GM18858 (cell line): ENCODE results near the gene ACTN3.
"Not testable (repeated sequence)": the region's sequence is repeated elsewhere in the genome, so short reads cannot be mapped to it uniquely, and the experiment has no call there.

Experiments
- ATAC-seq: cut with Tn5 transposase; IDR thresholded peaks from one replicate; pipeline ENCODE4 v1.9.1; 2021; ENCODE audit not compliant: unreplicated experiment

The ACTN3 gene

DNA sequence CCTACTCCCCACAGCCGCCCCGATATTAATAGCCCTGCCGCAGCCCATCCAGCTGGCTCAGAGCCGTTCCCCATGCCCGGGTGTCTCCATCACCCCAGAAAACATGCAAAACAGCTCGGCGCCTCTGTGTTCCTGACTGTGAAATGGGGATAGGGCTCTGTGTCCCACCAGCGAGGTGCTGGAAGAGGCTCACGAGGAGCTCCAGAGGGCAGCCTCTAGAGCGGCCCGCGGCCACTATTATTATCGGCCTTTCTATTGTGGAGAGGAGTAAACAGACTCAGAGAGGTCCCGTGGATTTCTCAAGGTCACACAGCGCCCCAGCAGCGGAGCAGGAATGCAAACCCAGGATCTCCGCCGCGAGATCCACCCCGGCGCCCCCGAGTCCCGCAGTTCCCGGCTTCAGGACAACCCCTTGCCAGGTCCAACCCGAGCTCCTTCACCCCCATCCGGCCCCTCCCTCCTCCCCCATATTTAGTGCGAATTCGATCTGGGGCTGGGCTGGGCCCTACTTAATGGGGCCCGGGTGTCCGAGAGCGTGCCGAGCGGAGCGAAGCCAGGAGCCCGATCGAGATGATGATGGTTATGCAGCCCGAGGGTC, at the start of gene ACTN3:
ACTN3 (plus strand) TSS at position 536 of the 598 bp plus-strand sequence; CDS start at position 571, 35 bp downstream.
- ATAC-seq, result no peak

DNA sequence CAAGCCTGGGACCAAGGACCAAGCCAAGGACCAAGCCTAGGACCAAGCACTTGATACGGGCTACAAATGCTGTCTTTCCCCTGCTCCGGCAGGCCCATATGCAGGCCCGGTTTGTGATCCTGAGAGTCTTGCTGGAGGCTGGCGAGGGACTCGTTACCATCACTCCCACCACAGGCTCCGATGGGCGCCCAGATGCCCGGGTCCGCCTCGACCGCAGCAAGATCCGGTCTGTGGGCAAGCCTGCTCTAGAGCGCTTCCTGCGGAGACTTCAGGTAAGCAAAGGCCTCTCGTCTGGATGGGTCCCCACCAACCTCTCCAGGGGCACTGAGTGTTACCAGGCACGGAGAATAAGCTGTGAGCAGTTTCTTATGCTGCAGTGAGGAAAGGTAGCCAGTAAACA, 49.5 kb upstream of the ACTN3 start:
- no peak for ATAC-seq

DNA sequence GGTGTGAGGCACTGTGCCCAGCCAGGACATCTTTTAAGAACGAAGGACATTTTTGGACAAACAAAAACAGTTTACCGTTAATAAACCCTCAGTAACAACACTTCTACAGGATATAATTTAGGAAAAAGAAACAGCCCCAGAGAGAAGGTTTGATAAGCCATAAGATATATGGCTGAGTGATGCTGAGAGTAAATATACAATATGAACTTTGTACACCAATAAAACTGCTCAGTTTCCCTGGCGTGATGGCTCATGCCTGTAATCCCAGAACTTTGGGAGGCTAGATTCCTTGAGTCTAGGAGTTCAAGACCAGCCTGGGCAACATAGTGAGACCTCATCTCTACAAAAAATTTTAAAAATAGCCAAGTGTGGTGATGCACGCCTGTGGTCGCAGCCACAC, 48.2 kb upstream of the ACTN3 start:
- ATAC-seq, result no peak

DNA sequence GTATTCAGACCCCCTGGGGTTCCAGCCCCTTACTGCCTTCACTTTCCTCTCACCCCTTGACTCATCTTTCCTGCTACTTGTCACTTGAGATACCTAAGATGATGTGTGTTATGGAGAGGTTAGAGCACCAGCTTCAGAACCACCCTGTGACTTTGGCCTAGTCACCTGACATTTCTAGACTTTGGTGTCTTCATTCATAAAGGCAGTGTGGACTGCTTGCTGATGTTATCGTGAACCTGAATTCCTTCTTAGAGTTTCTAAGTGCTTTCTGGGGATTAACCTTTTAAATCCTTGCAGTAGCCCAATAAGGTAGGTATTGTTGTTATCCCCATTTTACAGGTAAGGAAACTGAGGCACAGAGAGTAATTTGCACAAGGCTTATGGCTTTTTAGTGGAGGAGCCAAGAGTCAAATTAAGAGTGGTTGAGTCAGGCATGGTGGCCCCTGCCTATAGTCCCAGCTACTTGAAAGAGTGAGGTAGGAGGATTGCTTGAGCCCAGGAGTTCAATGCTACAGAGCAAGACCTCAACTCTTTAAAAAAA, 41.4 kb upstream of the ACTN3 start:
- no peak for ATAC-seq

DNA sequence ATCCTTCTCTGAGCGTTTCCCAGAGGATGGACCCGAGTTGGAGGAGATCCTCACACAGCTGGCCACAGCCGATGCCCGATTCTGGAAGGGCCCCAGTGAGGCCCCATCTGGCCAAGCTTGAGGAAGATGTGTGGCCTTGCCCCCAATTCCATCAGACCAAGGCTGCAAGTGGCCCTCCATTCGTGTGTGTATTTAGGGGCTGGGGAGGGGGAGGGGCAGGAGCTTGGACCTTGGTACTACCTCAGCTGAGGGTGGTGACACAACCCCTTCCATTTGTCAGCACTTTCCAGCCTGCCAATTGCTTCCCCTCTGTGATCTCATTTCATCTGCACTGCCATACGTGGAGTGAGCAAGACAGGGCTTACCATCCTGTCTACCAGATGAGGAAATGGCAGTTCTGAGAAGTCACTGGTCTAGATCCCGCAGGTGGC, 37.6 kb upstream of the ACTN3 start:
- ATAC-seq, result no peak

DNA sequence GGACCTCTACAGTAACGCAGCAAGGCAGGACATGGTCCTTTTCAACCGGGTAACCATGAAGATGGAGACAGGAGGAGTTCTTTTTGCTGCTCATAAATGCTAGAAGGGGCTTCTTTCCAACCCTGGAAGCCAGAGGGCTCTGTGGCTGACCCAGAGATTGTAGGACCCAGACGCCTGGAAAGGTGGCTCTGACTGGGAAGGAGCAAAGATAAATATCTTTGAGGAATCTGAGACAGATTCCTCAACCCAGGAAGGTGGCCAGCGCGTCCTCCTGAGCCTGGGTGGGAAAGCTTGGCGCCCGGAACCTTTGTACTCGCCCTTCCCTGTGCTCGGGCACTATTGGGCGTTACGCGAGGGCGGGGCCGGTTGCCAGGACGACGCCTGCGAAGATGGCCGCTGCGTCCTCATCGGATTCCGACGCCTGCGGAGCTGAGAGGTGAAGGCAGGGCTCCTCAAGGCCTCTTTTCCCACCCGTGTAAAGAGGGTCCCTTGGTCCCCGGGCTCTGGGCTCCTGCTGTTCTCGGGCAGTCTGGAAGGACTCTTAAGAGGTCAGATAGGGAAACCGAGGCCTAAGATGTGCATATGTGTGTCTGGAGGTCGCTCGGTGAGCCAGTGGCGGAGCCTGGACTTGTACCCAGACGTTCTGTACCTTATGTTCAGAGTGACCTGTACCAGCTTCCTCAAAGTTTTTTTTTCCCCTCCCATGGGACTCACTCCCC, 36.3 kb upstream of the ACTN3 start, which contains the start of gene BBS1:
BBS1 (plus strand) TSS at position 365 of the 719 bp plus-strand sequence; CDS start at position 390, 25 bp downstream.
- no peak for ATAC-seq

DNA sequence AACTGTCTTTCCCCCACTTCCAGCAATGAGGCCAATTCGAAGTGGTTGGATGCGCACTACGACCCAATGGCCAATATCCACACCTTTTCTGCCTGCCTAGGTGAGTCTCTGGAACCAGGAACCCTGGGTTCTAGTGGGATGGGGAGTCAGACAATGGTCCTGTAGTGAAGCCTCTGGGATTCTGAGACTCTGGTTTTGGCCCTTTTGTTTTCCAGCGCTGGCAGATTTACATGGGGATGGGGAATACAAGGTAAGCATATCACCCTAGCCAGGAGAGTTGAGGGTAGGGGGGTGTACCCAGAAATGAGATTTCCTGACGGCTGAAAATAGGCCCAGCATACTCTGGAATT, 35.7 kb upstream of the ACTN3 start:
- no peak for ATAC-seq

DNA sequence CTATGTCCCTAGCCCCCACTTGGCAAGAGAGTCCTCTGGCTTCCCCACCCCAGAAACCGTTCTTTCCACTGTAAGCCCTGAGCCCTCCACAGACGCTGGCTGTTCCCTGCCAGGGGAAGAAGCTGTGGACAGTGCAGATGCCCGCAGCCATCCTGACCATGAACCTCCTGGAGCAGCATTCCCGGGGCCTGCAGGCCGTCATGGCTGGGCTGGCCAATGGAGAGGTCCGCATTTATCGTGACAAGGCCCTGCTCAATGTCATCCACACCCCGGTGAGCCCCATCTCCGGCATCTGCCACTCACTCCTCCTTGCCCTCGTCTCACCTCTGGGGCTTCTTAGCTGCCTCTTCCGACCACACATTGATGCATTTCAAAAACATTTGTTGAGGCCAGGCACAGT, 23.1 kb upstream of the ACTN3 start:
- no peak for ATAC-seq

DNA sequence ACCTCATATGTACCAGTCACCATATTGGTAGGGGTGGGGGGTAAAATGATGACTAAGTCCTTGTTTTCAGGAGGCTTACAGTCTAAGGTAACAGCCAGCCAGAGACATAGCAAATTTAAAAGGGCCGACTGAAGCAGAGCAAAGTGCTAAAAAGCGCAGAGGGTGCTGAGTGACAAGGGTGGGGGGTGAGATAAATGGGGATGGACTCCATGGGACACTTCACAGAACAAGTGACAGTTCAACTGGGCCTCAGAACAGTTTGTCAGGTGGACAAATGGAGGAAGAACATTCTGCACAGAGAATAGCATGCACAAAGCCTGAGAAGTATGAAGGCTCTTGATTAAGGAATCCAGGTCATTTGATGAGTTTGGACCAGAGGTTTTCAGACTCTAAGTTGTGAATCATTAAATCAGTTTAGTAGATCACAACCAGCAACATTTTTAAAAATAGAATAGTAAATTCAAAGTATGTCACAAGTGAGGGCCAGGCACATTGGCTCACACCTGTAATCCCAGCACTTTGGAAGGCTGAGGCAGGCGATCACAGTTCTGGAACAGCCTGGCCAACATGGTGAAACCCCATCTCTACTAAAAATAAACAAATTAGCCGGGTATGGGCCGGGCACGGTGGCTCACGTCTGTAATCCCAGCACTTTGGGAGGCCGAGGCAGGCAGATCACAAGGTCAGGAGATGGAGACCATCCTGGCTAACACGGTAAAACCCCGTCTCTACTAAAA, 22.2 kb upstream of the ACTN3 start:
- ATAC-seq, result no peak

DNA sequence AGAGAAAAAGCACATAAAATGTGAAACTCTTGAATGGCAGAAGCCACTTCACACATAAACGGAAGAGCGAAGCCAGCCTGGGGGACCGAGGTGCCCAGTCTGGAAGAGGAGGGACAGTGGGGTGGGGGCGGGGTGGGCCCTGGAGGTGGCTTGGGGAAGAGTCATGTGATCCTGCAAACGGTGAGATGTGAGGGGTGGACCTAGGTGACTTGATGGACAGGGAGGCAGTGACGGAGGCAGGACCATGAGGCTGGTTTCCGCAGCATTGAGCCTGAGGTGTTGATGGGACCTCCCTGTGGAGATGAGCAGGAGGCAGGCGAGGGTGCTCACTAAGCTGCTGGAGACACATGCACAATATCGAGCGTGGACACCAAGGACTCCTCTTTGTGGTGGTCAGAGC, 17.6 kb upstream of the ACTN3 start:
- ATAC-seq, result no peak

DNA sequence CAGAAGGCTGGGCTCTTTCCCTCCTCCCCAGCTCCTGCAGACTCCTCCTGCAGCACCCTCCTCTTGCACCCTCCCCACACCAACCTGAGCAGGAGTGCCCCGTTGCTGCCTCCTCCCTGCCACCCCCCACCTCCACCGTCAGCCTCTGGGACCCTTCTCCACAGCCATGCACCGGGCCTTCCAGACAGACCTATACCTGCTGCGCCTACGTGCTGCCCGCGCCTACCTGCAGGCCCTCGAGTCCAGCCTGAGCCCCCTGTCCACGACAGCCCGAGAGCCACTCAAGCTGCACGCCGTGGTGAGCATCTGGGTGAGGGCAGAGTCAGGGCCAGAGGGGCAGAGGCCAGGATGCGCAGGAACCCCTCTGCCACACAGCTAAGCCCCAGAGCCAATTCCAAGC, 17.0 kb upstream of the ACTN3 start:
- ATAC-seq, result no peak

DNA sequence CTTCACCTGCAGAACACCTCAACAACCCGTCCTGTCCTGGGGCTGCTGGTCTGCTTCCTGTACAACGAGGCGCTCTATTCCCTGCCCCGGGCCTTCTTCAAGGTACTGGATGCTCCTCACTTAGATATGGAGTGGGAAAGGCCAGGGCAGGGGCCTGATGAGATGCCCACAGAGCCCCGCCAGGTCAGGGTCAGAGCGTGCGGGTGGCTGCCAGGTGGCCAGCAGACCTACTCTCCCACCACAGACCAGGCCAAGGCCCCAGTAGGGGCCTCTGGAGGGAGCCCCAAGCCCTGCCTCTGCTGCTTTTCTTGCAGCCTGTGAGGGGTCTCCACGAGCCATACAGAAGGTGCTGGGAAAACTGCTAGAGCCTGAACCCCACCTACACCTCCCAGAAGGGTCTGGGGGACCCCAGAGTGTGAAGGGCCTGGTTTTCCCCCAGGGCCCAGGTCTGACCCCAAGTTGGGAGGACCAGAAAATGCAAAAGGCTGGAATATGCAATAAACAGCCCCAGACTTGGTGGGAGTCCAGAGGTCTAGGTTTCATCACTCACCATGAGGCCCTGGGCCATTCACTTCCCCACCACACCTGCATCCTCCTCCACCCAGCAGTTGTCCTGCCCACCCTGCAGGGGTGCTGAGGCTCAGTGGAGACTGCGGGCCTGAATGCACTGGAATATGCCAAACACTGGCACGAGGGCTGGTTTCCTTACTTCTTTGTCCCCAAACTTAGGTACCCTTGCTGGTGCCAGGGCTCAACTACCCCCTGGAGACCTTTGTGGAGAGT, 15.6 kb upstream of the ACTN3 start:
- no peak for ATAC-seq

DNA sequence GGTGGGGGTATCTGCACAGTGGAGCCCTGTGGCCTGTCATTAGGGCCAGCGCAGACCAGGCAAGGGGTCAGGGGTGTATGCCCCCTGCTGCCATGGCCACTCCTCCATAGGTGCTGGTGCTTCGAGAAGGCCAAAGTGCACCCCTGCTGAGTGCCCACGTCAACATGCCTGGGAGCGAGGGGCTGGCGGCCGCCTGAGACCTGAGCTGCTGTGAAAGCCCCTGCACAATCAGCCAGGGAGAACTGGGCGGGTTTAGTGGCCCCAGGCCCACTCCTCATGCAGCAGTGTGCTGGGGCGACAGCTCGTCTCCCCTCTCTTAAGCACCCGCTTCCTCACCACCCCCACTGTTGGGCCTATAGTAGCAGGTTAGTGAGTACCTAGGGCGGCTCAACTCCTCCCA, 14.9 kb upstream of the ACTN3 start:
- ATAC-seq, result no peak

DNA sequence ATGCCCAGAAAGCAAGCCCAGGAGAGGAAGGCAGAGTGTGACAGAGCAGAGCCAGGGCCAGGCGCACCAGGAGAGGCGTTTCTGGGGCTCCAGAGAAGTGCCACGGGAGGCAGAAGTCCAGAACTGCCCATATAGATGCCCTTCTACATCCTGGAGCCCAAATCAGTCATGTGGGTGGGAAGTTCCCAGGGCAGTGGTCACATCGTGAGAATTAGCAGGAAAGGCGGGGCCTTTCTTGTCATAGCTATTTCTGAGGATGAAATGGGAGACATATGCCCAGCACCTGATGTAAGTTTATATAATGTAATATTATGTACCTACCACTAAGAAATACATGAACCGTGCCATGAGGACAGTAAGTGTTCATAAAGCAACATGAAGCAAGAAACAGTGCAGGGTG, 13.9 kb upstream of the ACTN3 start:
- ATAC-seq, result no peak

DNA sequence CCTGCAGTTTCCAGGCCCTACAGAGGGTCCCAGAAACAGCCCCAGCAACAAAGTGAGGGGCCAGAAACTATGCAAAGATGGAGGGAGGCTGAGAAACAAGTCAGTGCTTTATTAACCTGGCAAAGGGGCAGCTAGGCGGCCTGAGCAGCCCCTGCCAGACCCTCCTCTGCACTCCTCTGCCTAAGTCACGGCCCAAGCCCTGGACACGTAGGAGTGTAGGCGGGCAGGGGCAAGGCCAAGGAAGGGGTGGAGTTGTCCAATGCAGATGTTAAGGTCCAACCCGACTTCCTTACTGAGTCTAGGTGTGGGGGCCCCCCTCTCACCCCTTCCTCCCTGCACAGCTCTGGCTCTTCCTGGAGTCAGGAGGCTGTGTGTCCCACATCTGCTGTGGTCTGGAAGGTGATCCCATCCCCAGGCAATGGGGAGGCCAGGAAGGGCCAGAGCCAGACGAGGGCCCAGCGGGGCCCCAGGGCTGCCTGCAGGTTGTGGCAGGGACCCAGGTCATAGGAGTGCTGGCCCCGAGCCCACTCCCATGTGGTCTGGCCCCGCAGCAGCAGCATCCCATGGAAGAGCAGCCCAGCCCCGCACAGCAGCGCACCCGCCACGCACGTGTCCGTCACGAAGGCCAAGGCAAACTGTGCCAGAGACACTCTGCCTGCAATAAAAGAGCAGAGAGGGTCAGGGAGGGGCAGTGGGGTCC, 7.4 kb upstream of the ACTN3 start:
- ATAC-seq, result no peak

DNA sequence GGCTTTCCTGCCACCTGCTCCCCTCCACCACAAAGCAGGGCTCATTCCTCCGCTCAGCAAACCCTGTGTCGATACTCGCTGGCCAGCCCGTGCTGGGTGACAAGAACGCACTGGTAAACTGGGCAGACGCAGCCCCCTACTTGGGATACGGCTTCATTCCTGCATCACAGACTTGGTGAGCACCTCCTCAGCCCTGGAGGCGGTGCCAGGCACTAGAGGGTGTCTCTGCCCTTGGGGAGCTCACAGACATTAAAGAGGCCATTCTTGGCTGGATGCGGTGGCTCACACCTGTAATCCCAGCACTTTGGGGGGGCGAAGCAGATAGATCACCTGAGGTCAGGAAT, 6.9 kb upstream of the ACTN3 start:
- ATAC-seq, result no peak

DNA sequence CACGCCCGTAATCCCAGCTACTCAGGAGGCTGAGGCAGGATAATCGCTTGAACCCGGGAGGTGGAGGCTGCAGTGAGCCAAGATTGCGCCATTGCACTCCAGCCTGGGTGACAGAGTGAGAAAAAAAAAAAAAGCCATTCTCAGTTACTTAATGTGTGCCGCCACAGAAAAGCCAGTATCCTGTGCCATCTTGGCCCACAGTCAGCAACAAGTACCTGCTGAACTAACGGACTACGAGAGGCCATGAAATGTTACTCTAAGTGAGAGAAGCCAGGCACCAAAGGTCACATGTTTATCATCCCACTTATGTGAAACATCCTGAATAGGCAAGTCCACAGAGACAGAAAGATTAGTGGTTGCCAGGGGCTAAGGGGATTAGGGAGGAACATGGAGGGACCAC, 6.1 kb upstream of the ACTN3 start:
- not testable (repeated sequence) for ATAC-seq

DNA sequence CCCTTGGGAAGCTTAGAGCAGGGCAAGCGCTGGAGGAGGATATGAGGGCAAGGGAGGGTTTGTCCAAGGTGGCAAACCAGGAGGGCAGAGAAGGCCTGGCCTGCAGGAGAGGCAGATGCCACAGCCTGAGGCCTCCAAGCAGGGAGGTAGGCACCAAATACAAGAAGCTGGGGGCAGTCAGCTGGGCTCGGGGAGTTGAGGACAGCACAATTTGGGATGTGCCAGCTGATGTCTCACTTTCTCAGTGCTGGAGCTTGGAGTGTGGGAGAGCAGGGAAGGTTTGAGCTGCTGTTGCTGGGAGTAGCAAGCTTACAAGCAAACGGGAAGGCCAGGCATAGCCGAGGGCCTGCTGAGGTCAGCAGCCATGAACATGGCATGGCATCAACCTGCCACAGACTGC, 4.8 kb upstream of the ACTN3 start:
- ATAC-seq, result no peak

DNA sequence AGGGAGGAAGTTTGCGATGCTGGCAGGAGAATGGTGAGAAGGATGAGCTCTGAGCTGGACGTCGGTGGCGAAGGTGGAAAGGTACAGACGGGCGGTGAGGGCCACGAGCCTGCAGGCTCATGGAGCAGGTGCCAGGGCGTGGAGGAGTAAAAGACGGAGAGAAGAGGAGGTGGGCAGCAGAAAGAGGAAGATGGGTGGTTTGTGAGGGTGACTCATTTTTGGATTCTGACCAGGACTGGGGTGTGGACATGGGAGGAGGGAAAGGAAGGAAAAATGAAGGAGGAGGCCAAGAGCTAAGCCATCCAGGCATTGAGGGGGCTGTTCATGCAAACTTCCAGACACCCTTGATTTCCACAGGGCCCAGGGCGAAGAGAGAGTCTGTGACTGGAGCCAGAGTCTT, 4.3 kb upstream of the ACTN3 start:
- no peak for ATAC-seq

DNA sequence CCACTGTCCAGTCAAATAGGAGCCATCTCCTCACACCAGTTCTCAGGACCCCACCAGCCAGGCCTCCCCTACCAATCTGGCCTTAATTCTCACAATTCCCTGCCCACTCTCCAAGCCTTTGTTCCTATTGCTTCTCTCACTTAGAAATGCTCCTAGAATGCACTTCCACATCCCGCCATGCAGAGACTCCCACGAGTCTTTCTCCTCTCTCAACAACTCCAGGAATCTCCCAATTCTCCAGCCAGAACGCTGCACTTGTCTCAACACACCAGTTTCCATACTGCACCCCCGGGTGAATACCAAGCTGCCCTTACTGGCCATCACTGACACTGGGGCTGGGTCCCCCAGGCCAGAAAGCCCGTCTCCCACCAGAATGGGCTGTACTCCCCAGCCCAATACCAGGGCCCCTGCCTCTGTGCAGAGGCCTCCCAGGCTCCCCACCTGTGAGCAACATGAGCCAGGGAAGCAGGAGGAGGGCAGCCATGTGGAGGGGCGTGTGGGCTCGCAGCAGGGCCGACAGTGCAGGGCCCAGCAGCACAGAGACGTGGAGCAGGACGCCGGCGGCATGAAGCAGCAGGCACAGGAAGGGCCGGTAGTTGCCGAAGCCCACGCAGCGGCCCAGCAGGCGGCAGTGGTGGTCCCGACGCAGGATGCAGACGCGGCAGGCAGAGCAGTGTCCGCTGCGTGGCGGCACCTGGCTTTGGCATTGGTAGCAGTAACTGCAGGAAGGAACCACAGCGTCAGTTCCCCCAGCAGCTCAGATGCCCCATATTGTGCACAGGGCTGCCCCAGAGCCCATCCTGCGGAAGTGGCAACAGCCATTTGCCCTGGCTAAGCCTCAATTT, 3.2 kb upstream of the ACTN3 start:
- no peak for ATAC-seq
